SHP77 treated with DMSO at 0.1 percent for 48 hours (cell line): ENCODE measurements around the gene PNMA6A.
"Not testable (repeated sequence)": the region's sequence is repeated elsewhere in the genome, so short reads cannot be mapped to it uniquely, and the experiment has no call there.

Experiments
- DNase-seq: peaks from one replicate; lab custom pipeline; 2025; lab: John Stamatoyannopoulos, UW

The PNMA6A gene

DNA sequence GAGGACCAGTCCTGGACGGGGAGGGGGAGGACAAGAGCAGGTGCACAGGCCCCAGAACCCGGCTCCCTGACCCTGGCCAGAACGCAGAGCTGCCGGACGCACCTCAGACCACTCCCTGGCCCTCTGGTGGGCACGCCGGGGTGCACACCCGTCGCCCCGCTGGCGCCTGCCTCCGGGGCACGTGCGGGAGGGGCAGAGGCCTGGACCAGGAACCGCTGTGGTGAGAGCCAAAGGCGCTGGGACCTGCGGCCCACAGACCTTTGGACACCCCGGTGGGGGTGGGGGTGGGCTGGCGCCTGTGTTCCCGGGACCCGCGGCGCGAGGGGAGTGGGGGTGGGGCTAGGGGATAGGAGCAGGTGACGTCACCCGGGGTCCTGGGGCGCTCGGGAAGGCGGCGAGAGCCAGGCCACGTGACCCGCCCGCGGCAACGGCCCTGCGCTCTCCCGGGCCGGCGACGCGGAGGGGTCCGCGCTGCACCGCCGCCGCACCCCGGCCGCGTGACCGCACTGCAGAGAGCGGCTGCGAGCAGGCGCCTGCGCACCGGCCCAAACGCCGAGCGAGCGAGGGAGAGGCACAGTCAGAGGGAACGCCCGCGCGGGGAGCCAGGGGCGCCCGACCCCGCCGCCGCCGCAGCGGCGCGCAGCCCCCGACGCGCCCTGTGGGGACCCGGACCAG is at the start of gene PNMA6A:
TSS of gene PNMA6A (plus strand) at position 546 of the 675 bp plus-strand sequence. CDS start 609 bp downstream, outside the sequence.
- DNase-seq, result not testable (repeated sequence)

DNA sequence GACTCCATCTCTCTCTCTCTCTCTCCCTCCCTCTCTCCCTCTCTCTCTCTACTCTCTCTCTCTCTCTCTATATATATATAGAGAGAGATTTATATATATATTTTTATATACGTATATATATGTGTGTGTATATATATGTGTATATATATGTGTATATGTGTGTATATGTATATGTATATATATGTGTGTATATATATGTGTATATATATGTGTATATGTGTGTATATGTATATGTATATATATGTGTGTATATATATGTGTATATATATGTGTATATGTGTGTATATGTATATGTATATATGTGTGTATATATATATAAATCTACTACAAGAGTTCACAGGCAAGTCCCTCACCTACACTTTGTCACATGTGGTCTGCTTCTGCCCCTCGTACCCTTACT is 45.8 kb upstream of the PNMA6A start:
- not testable (repeated sequence) for DNase-seq

DNA sequence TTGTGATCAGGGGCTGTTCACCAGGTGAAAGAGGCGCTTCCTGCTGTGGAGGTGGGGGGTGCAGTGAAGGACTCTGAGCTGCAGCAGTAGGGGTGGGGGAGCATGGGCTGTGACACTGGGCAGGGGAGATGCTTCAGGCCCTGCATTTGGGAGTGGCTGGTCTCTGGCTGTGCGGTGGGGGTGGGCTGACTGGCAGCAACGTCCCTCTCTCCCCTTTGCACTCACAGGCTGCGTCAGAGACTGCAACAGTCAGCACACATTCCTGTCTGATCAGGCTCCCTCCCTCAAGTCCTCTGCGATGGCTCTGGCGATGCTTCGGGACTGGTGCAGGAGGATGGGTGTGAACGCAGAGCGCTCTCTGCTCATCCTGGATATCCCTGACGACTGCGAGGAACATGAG is 43.8 kb upstream of the PNMA6A start:
- DNase-seq, result not testable (repeated sequence)

DNA sequence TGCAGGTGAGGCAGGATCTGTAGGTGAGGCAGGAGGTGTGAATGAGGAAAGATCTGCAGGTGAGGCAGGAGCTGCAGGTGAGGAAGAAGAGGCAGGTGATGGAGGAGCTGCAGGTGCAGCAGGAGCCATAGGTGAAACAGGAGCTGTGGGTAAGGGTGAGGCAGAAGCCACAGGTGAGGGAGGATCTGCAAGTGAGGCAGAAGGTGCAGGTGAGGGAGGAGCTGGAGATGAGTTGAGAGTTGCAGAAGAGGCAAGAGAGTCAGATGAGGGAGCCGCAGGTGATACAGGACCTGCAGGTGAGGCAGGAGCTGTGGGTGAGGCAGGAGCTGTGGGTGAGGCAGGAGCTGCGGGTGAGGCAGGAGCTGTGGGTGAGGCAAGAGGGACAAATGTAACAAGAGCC is 43.1 kb upstream of the PNMA6A start:
- no peak for DNase-seq

DNA sequence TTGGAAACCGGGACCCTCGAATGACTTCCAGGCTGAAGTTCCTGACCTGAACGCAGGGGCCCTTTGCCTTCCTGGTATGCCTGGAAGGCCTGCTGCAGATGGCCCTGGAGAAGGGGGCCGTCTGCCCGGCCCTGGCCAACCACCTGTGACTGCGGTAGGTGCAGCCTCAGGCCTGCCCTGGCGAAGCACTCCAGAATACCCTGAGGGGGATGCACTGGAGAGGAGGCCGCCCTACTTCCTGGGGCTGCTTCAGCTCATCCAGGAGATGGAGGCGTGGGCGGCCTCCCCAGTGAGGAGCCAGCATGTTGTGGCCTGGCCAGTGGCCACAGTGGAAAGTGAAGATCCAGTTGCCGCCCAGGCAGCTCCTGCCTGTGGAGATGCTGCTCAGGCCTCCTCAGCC is 42.4 kb upstream of the PNMA6A start:
- no peak for DNase-seq

DNA sequence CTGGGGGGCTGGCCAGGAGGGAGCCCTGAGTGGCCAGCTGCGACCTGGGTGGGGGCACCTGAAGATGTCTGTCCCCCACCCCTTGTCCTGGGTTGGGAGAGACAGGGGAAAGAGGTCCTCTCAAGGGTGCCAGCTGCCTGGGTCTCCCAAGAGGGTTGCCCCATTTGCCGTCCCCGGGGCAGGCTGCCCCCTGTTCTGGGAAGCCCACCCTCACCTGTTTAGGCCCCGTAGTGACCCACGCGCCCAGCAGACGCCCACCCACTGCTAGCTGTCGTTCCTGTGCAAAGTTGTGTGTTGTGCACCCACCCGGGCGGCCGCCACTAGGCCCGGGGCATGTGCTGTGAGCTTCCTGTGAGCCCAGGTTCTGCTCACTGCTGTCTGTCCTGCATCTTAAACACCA is 41.5 kb upstream of the PNMA6A start:
- no peak for DNase-seq

DNA sequence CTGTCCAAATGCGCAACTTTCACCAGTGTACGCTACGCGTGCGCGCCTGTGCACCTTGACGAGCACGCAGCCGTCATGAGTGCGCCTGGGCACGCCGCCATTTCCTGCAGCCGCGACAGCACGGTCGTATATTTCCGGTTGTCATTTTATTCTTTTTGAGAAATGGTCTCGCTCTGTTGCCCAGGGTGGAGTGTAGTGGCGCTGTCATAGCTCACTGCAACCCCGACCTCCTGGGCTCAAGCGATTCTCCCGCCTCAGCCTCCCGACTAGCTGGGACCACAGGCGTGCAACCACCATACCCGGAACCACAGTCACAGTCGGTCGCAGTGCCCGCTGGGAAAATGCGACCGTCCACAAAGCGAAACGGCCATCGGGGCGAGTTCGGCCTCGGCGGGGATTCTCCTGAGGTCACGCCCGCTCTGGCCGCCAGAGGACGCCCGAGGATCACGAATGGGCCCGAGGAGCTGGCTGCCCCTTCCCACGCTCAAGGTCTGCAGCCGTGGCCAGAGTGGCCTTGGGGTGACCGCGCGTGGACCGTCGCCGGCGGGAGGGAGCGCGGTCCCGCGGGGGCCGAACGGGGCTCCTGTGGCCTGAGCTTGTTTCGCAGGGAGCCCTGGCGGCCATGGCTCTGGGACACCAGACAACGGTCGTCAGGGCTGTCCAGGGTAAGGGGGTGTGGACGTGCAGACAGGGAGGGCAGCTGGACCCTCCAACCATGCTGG is 39.7 kb upstream of the PNMA6A start:
- DNase-seq, result no peak

DNA sequence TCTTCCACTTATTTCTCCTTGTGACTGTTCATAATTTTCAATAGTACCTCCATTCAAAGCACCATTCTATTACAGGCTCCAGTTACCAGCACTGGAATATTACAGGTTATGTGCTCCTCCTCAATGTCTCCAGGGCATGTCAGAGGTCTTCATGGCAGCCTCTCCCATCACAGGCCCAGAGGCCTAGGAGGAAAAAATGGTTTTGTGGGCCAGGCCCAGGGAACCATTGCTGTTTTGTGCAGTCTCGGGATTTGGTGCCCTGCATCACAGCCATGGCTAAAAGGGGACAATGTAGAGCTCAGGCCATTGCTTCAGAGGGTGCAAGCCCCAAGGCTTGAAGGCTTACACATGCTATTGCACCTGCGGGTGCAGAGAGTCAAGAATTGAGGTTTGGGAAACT is 23.2 kb upstream of the PNMA6A start:
- no peak for DNase-seq

DNA sequence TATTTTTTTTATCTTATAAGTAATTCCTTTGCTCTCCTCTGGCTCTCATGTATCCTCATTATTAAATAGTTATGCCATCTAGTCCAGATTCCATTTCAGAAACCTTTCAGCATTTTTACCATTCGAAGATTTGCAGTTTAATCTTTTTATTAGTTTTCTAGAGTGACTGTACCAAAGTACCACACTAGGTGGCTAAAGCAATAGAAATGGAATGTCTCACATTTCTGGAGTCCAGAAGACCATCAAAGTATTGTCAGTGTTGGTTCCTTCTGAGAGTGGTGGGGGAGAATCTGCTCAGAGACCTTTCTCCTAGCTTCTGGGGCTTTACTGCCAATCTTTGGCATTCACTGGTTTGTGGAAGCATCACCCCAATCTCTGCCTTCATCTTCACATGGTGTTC is 19.7 kb upstream of the PNMA6A start:
- DNase-seq, result no peak

DNA sequence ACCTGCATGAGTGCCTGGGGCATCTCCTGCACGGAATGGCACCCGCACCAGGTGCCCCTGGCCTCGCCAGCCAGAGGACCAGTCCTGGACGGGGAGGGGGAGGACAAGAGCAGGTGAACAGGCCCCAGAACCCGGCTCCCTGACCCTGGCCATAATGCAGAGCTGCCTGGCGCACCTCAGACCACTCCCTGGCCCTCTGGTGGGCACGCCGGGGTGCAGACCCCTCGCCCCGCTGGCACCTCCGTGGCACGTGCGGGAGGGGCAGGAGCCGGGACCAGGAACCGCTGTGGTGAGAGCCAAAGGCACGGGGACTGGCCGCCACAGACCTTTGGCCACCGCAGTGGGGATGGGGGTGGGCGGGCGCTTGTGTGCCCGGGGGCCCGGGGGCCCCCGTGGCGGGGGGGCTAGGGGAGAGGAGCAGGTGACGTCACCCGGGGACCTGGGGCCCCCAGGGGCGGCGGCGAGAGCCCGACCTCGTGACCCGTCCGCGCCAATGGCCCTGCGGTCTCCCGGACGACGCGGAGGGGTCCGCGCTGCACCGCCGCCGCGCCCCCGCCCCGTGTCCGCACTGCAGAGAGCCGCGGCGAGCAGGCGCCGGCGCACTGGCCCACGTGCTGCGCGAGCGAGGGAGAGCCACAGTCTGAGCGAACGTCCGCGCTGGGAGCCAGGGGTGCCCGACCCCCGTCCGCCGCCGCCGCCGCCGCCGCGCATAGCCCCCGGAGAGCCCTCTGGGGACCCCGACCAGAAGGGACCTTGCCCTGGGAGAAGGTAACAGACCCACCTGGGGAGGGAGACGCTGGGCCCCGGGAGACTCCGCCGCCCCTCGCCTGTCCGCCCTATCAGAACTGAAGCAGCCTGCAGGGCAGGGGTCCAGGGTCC is 16.1 kb upstream of the PNMA6A start, which contains the start of gene PNMA3:
TSS of gene PNMA3 (plus strand) at position 600 of the 879 bp plus-strand sequence. CDS start 586 bp downstream, outside the sequence.
- DNase-seq, result no peak

DNA sequence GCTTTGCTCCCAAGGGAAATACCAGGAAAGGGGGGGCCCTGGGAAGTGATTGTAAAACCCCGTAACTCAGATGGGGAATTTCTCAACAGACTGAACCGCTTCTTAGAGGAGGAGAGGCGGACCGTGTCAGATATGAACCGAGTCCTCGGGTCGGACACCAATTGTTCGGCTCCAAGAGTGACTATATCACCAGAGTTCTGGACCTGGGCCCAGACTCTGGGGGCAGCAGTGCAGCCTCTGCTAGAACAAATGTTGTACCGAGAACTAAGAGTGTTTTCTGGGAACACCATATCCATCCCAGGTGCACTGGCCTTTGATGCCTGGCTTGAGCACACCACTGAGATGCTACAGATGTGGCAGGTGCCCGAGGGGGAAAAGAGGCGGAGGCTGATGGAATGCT is 15.0 kb upstream of the PNMA6A start:
- DNase-seq, result no peak

DNA sequence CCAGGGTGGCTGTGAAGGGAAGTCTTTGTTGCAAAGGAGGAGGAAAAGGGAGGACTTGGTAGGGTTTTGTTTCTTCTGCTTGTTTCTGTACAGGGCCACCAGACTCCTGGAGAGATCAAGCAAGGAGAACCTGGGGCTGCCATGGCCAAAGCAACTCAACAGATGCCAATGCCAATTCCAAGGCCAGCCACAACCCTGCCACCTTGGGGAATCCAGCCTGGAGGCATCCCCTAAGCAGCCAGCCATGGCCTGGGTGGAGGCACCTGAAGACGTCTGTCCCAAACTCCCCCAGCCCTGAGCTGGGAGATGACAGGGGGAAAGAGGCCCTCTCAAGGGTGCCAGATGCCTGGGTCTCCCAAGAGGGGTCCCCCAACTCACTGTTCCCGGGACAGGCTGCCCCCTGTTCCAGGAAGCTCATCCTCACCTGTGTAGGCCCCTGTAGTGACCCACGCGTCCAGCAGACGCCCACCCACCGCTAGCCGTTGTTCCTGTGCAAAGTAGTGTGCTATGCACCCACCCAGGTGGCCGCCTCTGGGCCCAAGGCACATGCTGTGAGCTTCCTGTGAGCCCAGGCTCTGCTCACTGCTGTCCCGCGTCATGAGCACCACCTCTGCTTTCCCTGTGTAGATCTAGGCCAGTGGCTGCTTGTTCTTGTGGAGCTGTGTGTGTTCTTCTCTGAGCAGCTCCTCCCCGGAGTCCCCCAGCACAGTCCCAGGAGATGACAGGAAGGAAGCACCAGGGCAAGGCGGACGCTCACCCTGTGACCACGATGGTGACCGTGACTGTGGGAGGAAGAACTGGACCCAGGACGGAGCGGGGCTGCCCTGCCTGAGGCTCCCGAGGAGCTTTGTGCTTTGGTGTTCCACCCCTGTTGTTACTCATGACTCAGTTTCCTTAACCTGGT is 12.8 kb upstream of the PNMA6A start:
- DNase-seq, result no peak

DNA sequence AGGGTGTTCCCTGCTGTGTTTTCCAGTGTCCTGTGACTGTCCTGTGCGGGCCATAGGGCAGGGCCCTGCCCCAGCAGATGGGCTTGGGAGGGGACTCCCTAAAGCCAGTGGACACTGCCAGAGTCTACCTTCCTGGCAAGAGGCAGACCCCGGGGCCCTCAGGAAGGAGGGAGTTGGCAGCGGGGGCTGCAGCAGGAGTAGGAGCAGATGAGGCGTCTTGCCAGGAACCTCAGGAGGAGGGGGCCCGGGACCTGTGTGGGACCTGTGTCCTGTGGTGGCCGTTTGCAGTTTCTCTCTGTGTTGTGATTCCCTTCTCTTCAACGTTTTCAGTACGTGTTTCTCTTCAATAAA is 12.2 kb upstream of the PNMA6A start:
- DNase-seq, result no peak

DNA sequence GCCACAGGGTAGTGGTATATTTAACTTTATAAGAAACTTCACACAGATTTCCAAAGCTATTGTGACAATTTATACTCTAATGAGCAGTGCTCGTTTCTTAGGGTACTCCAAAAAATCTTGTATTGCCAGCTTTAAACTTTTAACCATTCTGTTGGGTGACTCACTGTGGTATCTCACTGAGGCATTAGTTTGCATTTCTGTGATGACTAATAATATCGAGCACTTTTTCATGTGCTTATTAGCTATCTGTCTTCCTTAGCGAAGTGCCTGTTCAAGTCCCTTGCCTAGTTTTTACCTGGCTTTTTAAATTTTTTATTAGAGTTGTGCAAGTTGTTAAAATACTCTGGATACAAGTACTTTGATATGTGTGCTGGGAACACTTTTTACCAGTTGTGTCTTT is 10.5 kb upstream of the PNMA6A start:
- no peak for DNase-seq

DNA sequence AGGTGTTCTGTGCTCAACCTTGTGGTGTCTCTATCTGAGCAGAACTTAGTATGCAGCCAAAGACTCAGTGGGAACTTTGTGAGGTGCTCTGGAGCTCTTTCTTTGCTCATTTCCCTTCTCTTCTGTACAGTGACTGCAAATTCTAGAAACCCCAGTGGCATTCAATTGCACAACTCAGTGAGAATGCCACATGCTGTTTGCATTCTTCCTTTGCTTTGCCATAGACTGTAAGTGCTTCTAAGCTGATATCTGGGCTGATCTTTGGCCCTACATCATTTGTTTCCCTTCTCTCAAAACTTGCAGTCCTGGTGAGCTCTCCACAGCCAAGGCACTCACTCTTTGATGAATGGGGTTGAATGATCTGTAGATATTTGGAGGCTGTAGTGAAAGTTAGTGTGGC is 8.9 kb upstream of the PNMA6A start:
- DNase-seq, result no peak

DNA sequence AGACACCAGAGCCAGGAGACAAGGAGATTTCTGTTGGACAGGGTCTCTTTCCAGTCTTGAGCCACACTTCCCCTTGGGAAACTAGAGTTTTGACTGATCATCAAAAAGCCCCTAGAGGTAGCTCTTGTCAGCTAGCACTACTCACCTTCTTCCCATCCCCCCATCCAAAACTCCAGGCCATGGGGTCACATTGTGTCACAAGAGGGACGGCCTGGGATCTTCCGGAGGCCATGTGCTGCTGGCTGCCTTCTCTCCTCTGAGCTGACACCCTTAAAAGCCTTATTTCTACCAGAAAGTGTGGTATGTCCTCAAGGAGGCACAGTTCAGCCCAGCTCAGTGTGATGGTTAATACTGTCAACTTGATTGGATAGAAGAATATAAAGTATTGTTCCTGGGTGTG is 8.2 kb upstream of the PNMA6A start:
- DNase-seq, result no peak

DNA sequence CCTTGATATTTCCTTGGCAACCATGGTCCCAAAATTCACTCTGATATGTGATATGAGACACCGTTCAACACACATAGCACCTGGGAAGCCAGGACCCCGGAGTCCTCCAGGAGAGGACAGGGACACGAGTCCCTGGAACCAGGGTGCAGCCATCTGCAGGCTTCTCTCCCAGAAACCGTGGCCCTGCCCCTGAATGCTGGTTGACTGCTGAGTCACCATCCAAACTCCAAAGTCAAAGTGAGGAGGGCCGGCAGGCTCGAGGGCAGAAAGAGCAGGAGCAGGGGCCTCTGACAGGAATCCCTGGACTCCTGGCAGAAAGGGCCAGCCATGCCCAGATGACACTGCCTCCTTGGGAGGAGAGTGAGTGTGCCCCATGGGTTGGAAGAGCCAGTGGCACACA is 6.9 kb upstream of the PNMA6A start:
- no peak for DNase-seq

DNA sequence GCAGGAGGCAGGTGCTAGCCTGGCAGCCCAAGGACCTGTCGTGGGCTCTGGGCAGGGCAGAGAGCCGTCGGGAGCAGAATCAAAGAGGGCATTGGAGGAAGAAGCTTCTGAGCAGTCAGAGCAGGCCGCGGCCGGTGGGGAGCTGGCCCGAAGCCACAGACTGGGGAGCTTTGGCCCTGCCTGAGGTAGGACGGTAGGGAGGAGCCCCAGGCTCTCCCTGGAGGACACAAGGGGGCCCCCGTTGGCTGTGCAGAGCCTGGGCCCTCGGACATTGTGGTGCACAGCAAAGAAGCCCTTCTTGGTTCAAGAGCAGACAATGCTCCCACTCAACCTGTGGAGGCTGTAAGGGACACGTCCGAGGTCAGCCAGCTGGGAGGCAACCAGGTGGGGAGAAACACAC is 5.9 kb upstream of the PNMA6A start:
- DNase-seq, result not testable (repeated sequence)

DNA sequence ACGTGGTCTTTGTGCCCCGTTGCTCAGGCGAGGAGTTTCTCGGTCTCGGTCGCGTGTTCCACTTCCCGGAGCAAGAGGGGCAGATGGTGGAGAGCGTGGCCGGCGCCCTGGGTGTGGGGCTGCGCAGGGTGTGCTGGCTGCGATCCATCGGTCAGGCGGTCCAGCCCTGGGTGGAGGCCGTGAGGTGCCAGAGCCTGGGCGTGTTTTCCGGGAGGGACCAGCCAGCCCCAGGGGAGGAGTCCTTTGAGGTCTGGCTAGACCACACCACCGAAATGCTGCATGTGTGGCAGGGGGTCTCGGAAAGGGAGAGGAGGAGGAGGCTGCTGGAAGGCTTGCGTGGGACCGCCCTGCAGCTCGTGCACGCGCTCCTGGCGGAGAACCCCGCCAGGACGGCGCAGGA is 1.1 kb downstream of the PNMA6A start:
- DNase-seq, result not testable (repeated sequence)

DNA sequence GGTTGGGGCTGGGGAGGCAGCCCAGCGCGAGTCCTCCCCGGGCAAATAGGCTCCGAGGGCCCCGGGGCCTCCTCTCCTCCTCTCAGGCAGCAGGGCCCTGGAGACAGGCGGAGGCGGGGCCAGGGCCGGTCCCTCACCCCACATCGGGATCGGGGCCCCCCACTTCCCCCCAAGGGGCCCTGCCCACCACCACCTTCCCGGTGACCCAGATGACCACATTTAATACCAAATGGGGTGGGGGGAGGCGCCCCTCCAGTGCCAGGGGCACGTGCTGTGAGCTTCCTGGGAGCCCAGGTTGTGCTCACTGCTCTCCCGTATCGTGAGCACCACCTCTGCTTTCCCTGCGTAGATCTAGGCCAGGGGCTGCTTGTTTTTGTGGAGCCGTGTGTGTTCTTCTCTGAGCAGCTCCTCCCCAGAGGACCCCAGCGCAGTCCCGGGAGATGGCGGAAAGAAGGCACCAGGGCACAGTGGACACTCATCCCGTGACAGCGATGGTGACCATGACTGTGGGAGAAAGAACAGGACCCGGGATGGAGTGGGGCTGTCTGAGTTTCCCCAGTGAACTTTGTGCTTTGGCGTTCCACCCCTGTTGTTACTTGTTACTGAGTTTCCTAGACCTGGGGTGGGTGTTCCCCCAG is 2.1 kb downstream of the PNMA6A start:
- no peak for DNase-seq

DNA sequence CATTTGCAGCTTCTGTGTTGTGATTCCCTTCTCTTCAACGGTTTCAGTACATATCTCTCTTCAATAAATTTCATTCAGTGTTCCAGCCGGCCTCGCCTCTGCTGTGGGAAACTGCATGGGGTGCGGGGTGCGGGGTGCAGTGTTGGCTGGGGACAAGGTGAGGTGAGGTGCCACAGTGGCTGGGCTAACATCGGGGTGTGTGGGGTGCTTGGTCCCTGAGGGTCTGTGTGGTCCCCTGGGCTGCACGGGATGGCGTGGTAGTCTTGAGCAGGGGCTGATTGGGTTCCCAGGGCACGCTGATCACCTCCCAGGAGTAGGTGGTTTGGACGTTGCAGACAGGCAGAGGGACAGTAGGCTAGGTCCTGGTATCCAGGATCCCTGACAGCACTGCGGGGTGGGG is 2.7 kb downstream of the PNMA6A start:
- no peak for DNase-seq
